HepG2 (cell line): ENCODE results near the gene RPL18. TPM values are rescaled to one million over a fixed set of nuclear protein-coding genes. Genes with fewer than 3 reads are reported as not detected.

Experiments used
- ARID2 ChIP-seq: sonication (generic); formaldehyde crosslinking; IDR thresholded peaks from 2 replicates; pipeline ENCODE4 v1.8.1; 2022; ENCODE audit warnings: mild to moderate bottlenecking, missing genetic modification reagents, borderline replicate concordance
- ISX ChIP-seq: sonication (generic); formaldehyde crosslinking; conservative IDR thresholded peaks from 2 replicates; pipeline ENCODE4 v1.5.0; 2020; ENCODE audit warnings: missing genetic modification reagents
- KLF6 ChIP-seq: IDR thresholded peaks from 2 replicates; pipeline ENCODE4 v1.8.0; 2016; ENCODE audit warnings: missing biosample characterization, missing genetic modification reagents
- LCORL ChIP-seq, 2 experiments: fragments of 450-650 bp in 1 of 2; sonication (generic) in 1 of 2; formaldehyde crosslinking in 1 of 2; IDR thresholded peaks; 2 replicates each; pipeline versions ENCODE4 v1.5.0 to v1.6.1; 2017 to 2020; ENCODE audit warnings: antibody characterized with exemption in 1 of 2, missing genetic modification reagents in 1 of 2
- NR2F2 ChIP-seq: IDR thresholded peaks from 2 replicates; pipeline ENCODE4 v1.6.1; 2012; ENCODE audit warnings: low read depth, inconsistent platforms, borderline replicate concordance
- POLR2A ChIP-seq, 2 experiments: IDR thresholded peaks; 2 replicates each; pipeline ENCODE4 v1.6.1; 2011; ENCODE audit warnings: low read depth in 2 of 2, low read length in 2 of 2, mild to moderate bottlenecking in 1 of 2, moderate library complexity in 1 of 2; ENCODE audit not compliant: insufficient read depth in 1 of 2
- RBFOX2 ChIP-seq: fragments of 200-400 bp; formaldehyde crosslinking; IDR thresholded peaks from 2 replicates; pipeline ENCODE4 v1.6.1; 2017; ENCODE audit warnings: low read depth, mild to moderate bottlenecking, low read length
- RCOR2 ChIP-seq: IDR thresholded peaks from 2 replicates; pipeline ENCODE4 v1.6.1; 2016; ENCODE audit warnings: missing biosample characterization, missing genetic modification reagents
- SOX6 ChIP-seq, 2 experiments: fragments of 450-650 bp in 1 of 2; sonication (generic) in 1 of 2; formaldehyde crosslinking in 1 of 2; IDR thresholded peaks; 2 replicates each; pipeline versions ENCODE4 v1.4.0 to v1.6.1; 2017 to 2020; ENCODE audit warnings: antibody characterized with exemption in 1 of 2, mild to moderate bottlenecking in 1 of 2, missing genetic modification reagents in 1 of 2
- TGIF2 ChIP-seq: IDR thresholded peaks from 2 replicates; pipeline ENCODE4 v1.6.1; 2016; ENCODE audit warnings: control low read depth, missing compliant biosample characterization
- ZBTB40 ChIP-seq, 2 experiments: fragments of 450-650 bp in 1 of 2; sonication (generic) in 1 of 2; formaldehyde crosslinking in 1 of 2; IDR thresholded peaks; 2 replicates each; pipeline versions ENCODE4 v1.6.1 to v1.8.0; 2016 to 2022; ENCODE audit warnings: antibody characterized with exemption in 1 of 2, mild to moderate bottlenecking in 1 of 2, missing genetic modification reagents in 1 of 2
- ZFP1 ChIP-seq: IDR thresholded peaks from 2 replicates; pipeline ENCODE4 v1.6.1; 2016
- ZFP37 ChIP-seq: sonication (generic); formaldehyde crosslinking; IDR thresholded peaks from 2 replicates; pipeline ENCODE4 v1.4.0; 2020; ENCODE audit warnings: missing genetic modification reagents, borderline replicate concordance
- ZMYM4 ChIP-seq: sonication (generic); formaldehyde crosslinking; IDR thresholded peaks from 2 replicates; pipeline ENCODE4 v1.8.1; 2023; ENCODE audit warnings: mild to moderate bottlenecking, missing genetic modification reagents
- ZNF512B ChIP-seq: sonication (generic); formaldehyde crosslinking; IDR thresholded peaks from 2 replicates; pipeline ENCODE4 v1.5.1; 2020; ENCODE audit warnings: missing genetic modification reagents, mild to moderate bottlenecking, borderline replicate concordance
- ZNF629 ChIP-seq: sonication (generic); formaldehyde crosslinking; conservative IDR thresholded peaks from 2 replicates; pipeline ENCODE4 v1.5.0; 2020; ENCODE audit warnings: missing genetic modification reagents
- polyA plus RNA-seq, 8 experiments: library from polyadenylated mRNA; depleted of rRNA in 3 of 8; stranded (reverse) in 7 of 8; unstranded in 1 of 8; fragments of >200 nt; fragmentation: Illumina TruSeq in 4 of 8; extraction: Trizol in 4 of 8; gene quantifications; 2 replicates each; pipeline versions ENCODE4 v1.2.1 to v1.2.3, GENCODE V29; 2011 to 2016; ENCODE audit warnings: low read depth in 4 of 8, missing spikeins in 1 of 8, mixed read lengths in 1 of 8; ENCODE audit not compliant: insufficient read depth in 1 of 8
- total RNA-seq, 5 experiments: library from RNA; depleted of rRNA; stranded (reverse); fragments of >200 nt; fragmentation: Illumina TruSeq; extraction: Trizol; gene quantifications; 2 replicates each; pipeline ENCODE4 v1.2.3, GENCODE V29; 2016; ENCODE audit warnings: low read depth in 1 of 5
- TF ChIP-seq, protein P1 (sequence below): sonication (generic); formaldehyde crosslinking; IDR thresholded peaks from 2 replicates; pipeline ENCODE4 v1.4.0; 2020; ENCODE audit warnings: missing genetic modification reagents, mild to moderate bottlenecking, borderline replicate concordance

The RPL18 gene
- total and polyA plus RNA-seq, 2 of the 13 experiments (the other 11 are each of a cell fraction or from before 2014, with no cell fraction given), result 1,485 to 1,639 TPM

GRCh38 chr19:48624067-48624594 is 5.2 kb upstream of the RPL18 start (continued):
- TF ChIP-seq LCORL (IDR thresholded peaks at IDR 0.05), result no peak
- TF ChIP-seq LCORL (CRISPR knock-in tag; IDR thresholded peaks at IDR 0.05), result 0 out of 2 replicates have a peak, but pooled peaks have one; percentile 54
- TF ChIP-seq ZNF512B, result no peak
- TF ChIP-seq RCOR2 (CRISPR knock-in tag), result no peak
- TF ChIP-seq ZMYM4 (CRISPR knock-in tag), result 0 out of 2 replicates have a peak, but pooled peaks have one; percentile 20
- peak; percentile 69 for TF ChIP-seq RBFOX2
- TF ChIP-seq, protein P1, sequence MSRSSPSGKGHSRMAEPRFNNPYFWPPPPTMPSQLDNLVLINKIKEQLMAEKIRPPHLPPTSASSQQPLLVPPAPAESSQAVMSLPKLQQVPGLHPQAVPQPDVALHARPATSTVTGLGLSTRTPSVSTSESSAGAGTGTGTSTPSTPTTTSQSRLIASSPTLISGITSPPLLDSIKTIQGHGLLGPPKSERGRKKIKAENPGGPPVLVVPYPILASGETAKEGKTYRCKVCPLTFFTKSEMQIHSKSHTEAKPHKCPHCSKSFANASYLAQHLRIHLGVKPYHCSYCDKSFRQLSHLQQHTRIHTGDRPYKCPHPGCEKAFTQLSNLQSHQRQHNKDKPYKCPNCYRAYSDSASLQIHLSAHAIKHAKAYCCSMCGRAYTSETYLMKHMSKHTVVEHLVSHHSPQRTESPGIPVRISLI (CRISPR knock-in tag), result no peak
- no peak for TF ChIP-seq ZFP1 (CRISPR knock-in tag)
- TF ChIP-seq NR2F2, result no peak
- TF ChIP-seq ZNF629, result no peak
- TF ChIP-seq SOX6 (IDR thresholded peaks at IDR 0.05), result no peak
- TF ChIP-seq SOX6 (CRISPR knock-in tag; IDR thresholded peaks at IDR 0.05), result peak; percentile 47; the same call in 1 of the 2 replicates
- no peak for TF ChIP-seq ZFP37 (CRISPR knock-in tag)
- TF ChIP-seq ARID2 (CRISPR knock-in tag), result no peak
- TF ChIP-seq ZBTB40 (IDR thresholded peaks at IDR 0.05), result no peak
- no peak; the same call in 1 of the 2 replicates for TF ChIP-seq ZBTB40 (CRISPR knock-in tag; IDR thresholded peaks at IDR 0.05)
- TF ChIP-seq ISX (CRISPR knock-in tag), result no peak
- 0 out of 2 replicates have a peak, but pooled peaks have one; percentile 34 for TF ChIP-seq TGIF2 (CRISPR knock-in tag)
- 0 out of 4 replicates have a peak, but pooled peaks of 1 of the 2 experiments have one; percentile 6 for TF ChIP-seq POLR2A (IDR thresholded peaks at IDR 0.05; ENCODE audit: insufficient read depth in 1 of 2, low read depth in 2 of 2, low read length in 2 of 2)
- TF ChIP-seq KLF6 (CRISPR knock-in tag), result no peak
